GM18868 (cell line): ENCODE data around the gene TSG101.

Source experiments
- ATAC-seq: cut with Tn5 transposase; IDR thresholded peaks from one replicate; pipeline ENCODE4 v1.9.1; 2021; ENCODE audit warnings: mild to moderate bottlenecking, moderate library complexity; ENCODE audit not compliant: unreplicated experiment

Gene TSG101

GRCh38 chr11:18493310-18493709 is 33.4 kb downstream of the TSG101 start:
- no peak for ATAC-seq

GRCh38 chr11:18492888-18493287 is 33.9 kb downstream of the TSG101 start:
- ATAC-seq = no peak

- no peak for ATAC-seq
Observed at GRCh38 chr11:18491924-18492323, 34.8 kb downstream of the TSG101 start.

- ATAC-seq = no peak
Observed at GRCh38 chr11:18490736-18491485, 35.8 kb downstream of the TSG101 start.

GRCh38 chr11:18490319-18490718 is 36.4 kb downstream of the TSG101 start:
- no peak for ATAC-seq

GRCh38 chr11:18485913-18486528 is 40.7 kb downstream of the TSG101 start:
- ATAC-seq = peak; percentile 82

- ATAC-seq = no peak
Observed at GRCh38 chr11:18479063-18479462, 47.7 kb downstream of the TSG101 start.

GRCh38 chr11:18472587-18472986 is 54.2 kb downstream of the TSG101 start:
- ATAC-seq = no peak

- no peak for ATAC-seq
Observed at GRCh38 chr11:18471995-18472394, 54.7 kb downstream of the TSG101 start.

GRCh38 chr11:18468961-18469360 is 57.8 kb downstream of the TSG101 start:
- ATAC-seq = no peak

- no peak for ATAC-seq
Observed at GRCh38 chr11:18468059-18468458, 58.7 kb downstream of the TSG101 start.

GRCh38 chr11:18466402-18466801 is 60.3 kb downstream of the TSG101 start:
- no peak for ATAC-seq

GRCh38 chr11:18463439-18463838 is 63.3 kb downstream of the TSG101 start:
- ATAC-seq = no peak

GRCh38 chr11:18461909-18462308 is 64.8 kb downstream of the TSG101 start:
- no peak for ATAC-seq

- ATAC-seq = no peak
Observed at GRCh38 chr11:18459634-18460033, 67.1 kb downstream of the TSG101 start.

GRCh38 chr11:18457450-18457849 is 69.3 kb downstream of the TSG101 start:
- ATAC-seq = peak; percentile 69

- no peak for ATAC-seq
Observed at GRCh38 chr11:18455686-18456372, 70.9 kb downstream of the TSG101 start, which contains the start of gene LDHAL6A. Gene LDHAL6A (plus strand): TSS chr11:18455856. CDS start chr11:18456681, 825 bp downstream.

- no peak for ATAC-seq
Observed at GRCh38 chr11:18452927-18453326, 73.8 kb downstream of the TSG101 start.

- ATAC-seq = no peak
Observed at GRCh38 chr11:18449251-18449650, 77.5 kb downstream of the TSG101 start.

- ATAC-seq = no peak
Observed at GRCh38 chr11:18438691-18439090, 88.1 kb downstream of the TSG101 start.
